Transverse colon (tissue), 4 donors: ENCODE measurements around the gene NLRP12.

Experiments used
- EP300 ChIP-seq: sonication (generic); formaldehyde crosslinking; IDR thresholded peaks from one replicate; pipeline ENCODE4 v1.6.1; 2017; ENCODE audit warnings: antibody characterized with exemption, low read depth
- POLR2A ChIP-seq: fragments of 450-650 bp; IDR thresholded peaks from one replicate; pipeline ENCODE4 v1.6.1; 2016; ENCODE audit warnings: antibody characterized with exemption, mild to moderate bottlenecking, moderate library complexity
- POLR2AphosphoS5 ChIP-seq, 3 donors: sonication (generic); formaldehyde crosslinking; IDR thresholded peaks; one replicate each; pipeline ENCODE4 v1.6.1; 2016; ENCODE audit warnings: antibody characterized with exemption in 3 of 3
- TF ChIP-seq, protein P1 (sequence below), 5 experiments: fragments of 200-600 bp in 3 of 5; fragments of 450-650 bp in 2 of 5; sonication (generic) in 3 of 5; IDR thresholded peaks; 1 replicate in 2 of 5; 2 replicates in 3 of 5; pipeline ENCODE4 v1.5.1; 2016 to 2017; ENCODE audit warnings: antibody characterized with exemption in 5 of 5, inconsistent platforms in 3 of 5, mild to moderate bottlenecking in 2 of 5, moderate library complexity in 1 of 5

DNA sequence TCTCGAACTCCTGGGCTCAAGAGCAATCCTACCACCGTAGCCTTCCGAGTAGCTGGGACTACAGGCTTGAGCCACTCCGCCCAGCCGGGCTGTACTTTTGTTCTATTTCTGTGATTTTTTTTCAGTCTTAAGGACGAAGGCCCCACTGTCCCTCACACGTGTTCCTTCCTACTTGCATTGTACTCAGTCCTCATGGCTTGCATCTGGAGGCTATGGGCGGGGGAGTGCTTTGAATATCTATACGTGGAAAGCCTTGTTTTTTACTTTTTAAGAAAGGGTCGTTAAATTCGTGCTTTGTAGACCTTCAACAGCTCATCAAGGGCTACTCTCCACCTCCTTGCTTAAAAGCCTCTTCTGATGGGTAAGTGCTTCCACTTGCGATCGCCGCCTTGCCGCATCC, 36.8 kb downstream of the NLRP12 start:
- TF ChIP-seq, protein P1, sequence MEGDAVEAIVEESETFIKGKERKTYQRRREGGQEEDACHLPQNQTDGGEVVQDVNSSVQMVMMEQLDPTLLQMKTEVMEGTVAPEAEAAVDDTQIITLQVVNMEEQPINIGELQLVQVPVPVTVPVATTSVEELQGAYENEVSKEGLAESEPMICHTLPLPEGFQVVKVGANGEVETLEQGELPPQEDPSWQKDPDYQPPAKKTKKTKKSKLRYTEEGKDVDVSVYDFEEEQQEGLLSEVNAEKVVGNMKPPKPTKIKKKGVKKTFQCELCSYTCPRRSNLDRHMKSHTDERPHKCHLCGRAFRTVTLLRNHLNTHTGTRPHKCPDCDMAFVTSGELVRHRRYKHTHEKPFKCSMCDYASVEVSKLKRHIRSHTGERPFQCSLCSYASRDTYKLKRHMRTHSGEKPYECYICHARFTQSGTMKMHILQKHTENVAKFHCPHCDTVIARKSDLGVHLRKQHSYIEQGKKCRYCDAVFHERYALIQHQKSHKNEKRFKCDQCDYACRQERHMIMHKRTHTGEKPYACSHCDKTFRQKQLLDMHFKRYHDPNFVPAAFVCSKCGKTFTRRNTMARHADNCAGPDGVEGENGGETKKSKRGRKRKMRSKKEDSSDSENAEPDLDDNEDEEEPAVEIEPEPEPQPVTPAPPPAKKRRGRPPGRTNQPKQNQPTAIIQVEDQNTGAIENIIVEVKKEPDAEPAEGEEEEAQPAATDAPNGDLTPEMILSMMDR (IDR thresholded peaks at IDR 0.05) = no peak
- TF ChIP-seq EP300 (no peak), POLR2AphosphoS5 (IDR thresholded peaks at IDR 0.05) (no peak), POLR2A (no peak)
